ENCODE measurements around the gene FAM221A. TPM values are rescaled to one million over a fixed set of nuclear protein-coding genes. Genes with fewer than 3 reads are reported as not detected.

FAM221A gene
- total and polyA plus RNA-seq, 9 of the 15 experiments (the other 6 are each of a cell fraction or from before 2014, with no cell fraction given), result not detected

DNA sequence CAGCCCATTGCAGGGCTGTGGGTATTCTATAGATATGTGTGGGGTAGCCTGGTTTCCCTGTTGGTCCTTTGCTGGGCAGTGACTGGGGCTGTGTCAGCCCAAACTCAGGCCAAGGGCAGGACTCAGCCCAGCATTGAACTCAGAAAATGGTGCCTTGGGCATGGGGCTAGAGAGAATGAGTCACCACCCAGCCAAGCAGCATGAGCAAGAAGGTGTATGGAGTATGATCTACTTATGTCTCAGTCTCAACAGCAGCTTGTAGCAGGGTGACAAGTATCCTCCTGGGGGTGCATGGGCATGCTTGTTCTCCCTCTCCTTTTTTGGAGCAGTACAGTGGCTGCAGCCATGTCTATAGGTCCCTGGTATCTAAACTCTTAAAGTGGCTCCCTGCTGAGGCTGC is 62.1 kb downstream of the FAM221A start:
- no peak overlapping the region for H3K27ac ChIP-seq (ENCODE audit: extremely low read depth, low read depth, low read length)
- no peak for DNase-seq (ENCODE audit: extremely low read depth in 1 of 4, low spot score in 3 of 4)
- intact Hi-C loops (cut with micrococcal nuclease) (no loop called here), in situ Hi-C loops (cut with MboI) (no loop called here)
- no peak overlapping the region for H3K4me2 ChIP-seq (ENCODE audit: insufficient read depth, low read length)
- no peaks in the 10 kb centered on the region for H3K27me3 ChIP-seq (ENCODE audit: control insufficient read depth in 2 of 2, insufficient read depth in 2 of 2, low read length in 2 of 2)
- ChIA-PET CTCF (ENCODE audit: low intra/inter-chr PET ratio) (no interaction called here), POLR2A (interaction anchor here (0.6 kb wide), 1 partner anchor 723 kb away, joined by 3 read pairs; no protein-coding TSS in a partner anchor)
- H3K79me2 ChIP-seq (ENCODE audit: control insufficient read depth, insufficient read depth, low read length), result no peaks in the 10 kb centered on the region
- ATAC-seq, result no peak
- no peak overlapping the region for H2AFZ ChIP-seq (ENCODE audit: low read depth, low read length)
- no peaks in the 10 kb centered on the region for H4K20me1 ChIP-seq (replicated peaks; ENCODE audit: control insufficient read depth, insufficient read depth, low read length)
- H3K9me1 ChIP-seq (ENCODE audit: control insufficient read depth, insufficient read depth, low read length), result no peaks in the 10 kb centered on the region
- no peak for TF ChIP-seq RBM17 (IDR thresholded peaks at IDR 0.05; ENCODE audit: borderline replicate concordance, low read depth, low read length)
- TF ChIP-seq, protein P1, sequence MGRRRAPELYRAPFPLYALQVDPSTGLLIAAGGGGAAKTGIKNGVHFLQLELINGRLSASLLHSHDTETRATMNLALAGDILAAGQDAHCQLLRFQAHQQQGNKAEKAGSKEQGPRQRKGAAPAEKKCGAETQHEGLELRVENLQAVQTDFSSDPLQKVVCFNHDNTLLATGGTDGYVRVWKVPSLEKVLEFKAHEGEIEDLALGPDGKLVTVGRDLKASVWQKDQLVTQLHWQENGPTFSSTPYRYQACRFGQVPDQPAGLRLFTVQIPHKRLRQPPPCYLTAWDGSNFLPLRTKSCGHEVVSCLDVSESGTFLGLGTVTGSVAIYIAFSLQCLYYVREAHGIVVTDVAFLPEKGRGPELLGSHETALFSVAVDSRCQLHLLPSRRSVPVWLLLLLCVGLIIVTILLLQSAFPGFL (CRISPR knock-in tag; IDR thresholded peaks at IDR 0.05), result no peak
- TF ChIP-seq GTF2A2 (tag; IDR thresholded peaks at IDR 0.05), result no peak
- no peak for TF ChIP-seq CBFA2T3 (IDR thresholded peaks at IDR 0.05)
- no peak for TF ChIP-seq FOXJ3 (CRISPR knock-in tag; IDR thresholded peaks at IDR 0.05)
- TF ChIP-seq XRCC4 (IDR thresholded peaks at IDR 0.05; ENCODE audit: extremely low read depth, insufficient read depth, insufficient read length), result no peak
- no peak for TF ChIP-seq E2F8 (IDR thresholded peaks at IDR 0.05; ENCODE audit: low read depth, partially characterized antibody)
- no TSS peak for BruUV-seq (replicated peaks)
- peaks cover 4% of the 10 kb centered on the region for H3K9me3 ChIP-seq (replicated peaks; ENCODE audit: control insufficient read depth, insufficient read depth, low read depth, low read length)
- H3K36me3 ChIP-seq (ENCODE audit: control insufficient read depth, insufficient read depth, low read length), result no peaks in the 10 kb centered on the region
- no peak for FAIRE-seq
- H3K4me1 ChIP-seq (replicated peaks in 1 of 2; ENCODE audit: control insufficient read depth in 2 of 2, insufficient read depth in 2 of 2, low read length in 2 of 2), result no peaks in the 10 kb centered on the region
- no peak overlapping the region for H3K4me3 ChIP-seq
- no peak overlapping the region for H3K9ac ChIP-seq (ENCODE audit: insufficient read depth in 1 of 2, low read depth in 2 of 2, low read length in 2 of 2)

All from K562 (cell line).